NCI-H226 (cell line): ENCODE measurements around the gene GATM.

Source experiments
- DNase-seq: peaks from one replicate; pipeline ENCODE4 v3.0.0-alpha.2; 2015

Gene GATM, protein sequence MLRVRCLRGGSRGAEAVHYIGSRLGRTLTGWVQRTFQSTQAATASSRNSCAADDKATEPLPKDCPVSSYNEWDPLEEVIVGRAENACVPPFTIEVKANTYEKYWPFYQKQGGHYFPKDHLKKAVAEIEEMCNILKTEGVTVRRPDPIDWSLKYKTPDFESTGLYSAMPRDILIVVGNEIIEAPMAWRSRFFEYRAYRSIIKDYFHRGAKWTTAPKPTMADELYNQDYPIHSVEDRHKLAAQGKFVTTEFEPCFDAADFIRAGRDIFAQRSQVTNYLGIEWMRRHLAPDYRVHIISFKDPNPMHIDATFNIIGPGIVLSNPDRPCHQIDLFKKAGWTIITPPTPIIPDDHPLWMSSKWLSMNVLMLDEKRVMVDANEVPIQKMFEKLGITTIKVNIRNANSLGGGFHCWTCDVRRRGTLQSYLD

DNA sequence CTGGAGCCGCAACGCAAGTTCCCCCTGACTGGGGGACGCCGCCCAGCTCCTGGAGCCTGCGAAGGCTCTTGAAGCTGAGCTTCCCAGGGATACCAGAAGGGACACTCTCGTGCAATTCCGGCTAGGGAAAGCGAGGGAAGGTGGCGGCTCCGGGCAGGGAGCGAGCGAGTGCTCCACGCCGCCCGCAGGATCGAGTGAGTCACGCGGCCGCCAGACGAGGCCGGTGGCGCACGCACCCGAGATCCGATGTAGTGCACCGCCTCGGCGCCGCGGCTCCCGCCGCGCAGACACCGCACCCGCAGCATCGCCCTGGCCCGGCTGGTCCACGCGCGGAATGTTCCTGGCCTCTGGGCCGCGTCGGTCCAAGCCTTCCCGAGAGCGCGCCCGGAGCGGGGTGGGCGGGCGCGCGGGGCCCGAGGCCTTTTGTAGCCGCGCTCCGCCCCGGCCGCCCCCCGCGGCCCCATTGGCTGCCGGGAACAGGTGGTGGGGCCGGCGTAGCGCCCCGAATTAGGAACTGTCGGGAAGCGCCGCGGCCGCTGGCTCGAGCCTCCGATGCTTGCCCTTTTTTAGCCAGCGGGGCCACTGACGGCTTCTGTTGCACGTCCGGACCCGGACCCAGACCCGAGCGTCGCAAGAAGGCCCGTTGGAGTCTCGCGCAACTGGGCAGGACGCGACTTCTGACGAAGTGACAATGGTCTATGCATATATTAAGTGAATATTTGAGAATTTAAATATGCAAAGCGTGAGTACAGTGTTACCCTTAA lies at the start of gene GATM:
Gene GATM (minus strand): TSS at position 396 of the 764 bp plus-strand sequence. CDS start 91 bp downstream, at position 305.
- peak; percentile 82 for DNase-seq

DNA sequence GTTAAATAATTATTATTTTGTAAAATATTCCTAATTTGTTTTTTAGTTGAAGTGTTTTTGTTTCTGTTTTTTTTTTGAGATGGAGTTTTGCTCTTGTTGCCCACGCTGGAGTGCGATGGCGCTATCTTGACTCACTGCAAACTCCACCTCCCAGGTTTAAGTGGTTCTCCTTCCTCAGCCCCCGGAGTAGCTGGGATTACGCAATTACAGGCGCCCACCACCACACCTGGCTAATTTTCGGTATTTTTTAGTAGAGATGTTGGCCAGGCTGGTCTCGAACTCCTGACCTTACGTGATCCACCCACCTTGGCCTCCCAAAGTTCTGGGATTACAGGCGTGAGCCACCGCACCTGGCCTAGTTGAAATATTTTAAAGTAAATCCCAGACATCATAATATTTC lies 48.7 kb upstream of the GATM start:
- DNase-seq, result no peak

DNA sequence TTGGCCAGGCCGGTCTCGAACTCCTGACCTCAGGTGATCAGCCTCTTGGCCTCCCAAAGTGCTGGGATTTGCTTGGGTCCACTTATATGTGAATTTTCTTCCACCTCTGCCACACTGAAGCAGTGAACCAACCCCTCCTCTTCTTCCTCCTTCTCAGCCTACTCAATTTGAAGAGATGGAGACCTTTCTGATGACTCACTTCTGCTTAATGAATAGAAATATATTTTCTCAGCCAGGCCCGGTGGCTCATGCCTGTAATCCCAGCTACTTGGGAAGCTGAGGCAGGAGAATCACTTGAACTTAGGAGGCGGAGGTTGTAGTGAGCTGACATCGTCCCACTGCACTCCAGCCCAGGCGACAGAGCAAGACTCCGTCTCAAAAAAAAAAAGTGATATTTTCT lies 46.8 kb upstream of the GATM start:
- DNase-seq, result peak; percentile 39

DNA sequence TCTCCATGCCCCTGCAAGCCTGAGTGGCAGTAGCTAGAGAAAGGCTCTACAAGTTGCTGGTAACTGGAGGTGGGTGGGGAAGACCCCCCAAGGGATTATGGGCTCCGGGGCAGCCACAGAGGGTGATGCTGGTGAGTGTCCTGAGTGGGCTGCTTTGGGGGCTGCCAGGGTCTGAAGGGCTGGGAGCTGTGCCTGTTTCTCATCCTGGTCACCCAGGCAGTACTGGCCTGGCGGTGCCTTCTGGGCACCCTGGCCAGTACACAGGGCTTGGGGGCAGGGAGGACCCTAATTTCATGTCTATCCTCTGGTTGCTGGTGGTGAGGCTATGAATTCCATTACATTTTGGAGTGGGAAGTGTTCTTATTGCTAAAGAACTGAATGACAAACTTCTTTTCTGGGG lies 46.1 kb upstream of the GATM start:
- DNase-seq, result no peak

DNA sequence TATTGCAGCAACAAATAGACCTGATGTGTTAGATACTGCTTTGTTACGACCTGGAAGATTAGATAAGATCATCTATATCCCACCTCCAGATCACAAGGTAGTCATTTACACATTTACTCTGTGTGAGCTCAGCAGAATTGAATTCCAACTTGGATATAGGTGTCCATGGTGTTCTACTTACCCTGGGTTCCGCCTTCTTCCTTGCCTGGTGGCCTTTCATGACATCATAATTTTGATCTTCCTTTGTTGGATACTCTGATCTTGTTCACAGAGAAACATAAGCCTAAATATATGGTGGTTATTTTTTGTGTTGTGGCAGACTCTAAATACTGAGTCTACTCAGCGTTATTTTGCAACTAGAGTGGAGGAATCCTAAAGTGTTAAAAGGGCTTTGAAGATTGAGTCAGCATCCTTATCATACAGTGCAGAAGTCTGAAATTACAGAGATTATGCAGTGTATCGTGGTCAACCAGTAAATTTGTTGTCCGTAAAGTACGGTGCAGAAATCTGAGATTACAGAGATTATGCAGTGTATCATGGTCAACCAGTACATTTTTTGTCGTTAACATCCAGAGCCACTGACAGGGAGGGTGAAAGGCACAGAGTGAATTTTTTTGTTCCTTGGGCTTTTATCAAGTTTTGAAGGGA lies 39.1 kb upstream of the GATM start:
- no peak for DNase-seq

DNA sequence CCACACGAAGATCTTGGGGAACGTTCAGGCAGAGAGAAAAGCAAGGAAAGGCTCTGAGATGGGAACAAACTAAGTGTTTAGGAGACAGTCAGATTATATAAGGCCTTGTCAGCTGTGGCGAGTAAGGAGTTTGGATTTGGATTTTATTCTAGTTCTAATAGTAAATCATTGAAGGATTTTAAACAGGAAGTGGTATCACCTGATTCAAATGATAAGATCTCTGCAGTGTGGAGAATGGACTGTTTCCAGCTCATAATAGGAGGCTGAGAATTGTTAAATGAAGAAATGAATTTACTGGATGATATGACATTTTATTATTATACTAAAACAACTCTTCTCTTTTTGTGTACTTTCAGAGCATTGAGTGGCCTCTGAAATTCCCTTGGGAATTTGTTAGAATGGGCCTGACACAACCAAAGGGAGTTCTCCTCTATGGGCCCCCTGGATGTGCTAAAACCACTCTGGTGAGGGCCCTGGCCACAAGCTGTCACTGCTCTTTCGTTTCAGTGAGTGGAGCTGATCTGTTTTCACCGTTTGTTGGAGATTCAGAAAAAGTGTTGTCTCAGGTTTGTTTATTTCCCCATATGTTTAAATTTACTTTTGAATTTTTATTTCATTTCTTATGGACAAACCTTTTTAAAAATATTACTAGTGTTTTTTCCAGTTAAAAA lies 36.0 kb upstream of the GATM start:
- no peak for DNase-seq

DNA sequence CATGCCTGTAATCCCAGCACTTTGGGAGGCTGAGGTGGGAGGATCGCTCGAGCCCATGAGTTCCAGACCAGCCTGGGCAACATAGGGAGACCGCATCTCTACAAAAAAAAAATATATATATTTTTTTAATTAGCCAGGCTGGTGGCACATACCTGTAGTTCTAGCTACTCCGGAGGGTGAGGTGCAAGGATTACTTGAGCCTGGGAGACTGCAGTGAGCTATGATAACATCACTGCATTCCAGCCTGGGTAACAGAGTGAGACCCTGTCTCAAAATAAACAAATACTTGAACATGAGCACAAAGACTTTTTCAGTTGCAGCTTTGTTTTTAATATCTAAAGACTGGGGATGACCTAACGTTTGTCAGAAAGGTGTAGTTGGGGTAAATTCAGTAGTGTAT lies 31.3 kb upstream of the GATM start:
- no peak for DNase-seq

DNA sequence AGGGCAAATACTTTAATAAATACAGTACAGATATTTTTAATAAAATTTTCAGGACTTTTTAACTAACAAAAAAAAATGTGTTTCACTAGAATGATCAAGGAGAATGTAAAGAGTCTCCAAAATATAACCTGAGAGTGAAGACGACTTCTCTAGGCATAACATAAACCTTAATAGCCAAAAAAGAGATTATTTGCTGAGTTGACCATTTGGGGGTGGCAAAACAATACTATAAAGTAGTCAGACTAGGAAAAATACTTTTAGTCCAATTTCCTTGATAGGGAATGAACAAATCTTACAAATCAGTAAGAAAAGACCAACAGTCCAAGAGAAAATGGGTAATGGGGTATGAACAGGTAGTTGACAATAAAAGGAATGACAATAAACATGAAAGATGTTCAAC lies 29.4 kb upstream of the GATM start:
- no peak for DNase-seq

DNA sequence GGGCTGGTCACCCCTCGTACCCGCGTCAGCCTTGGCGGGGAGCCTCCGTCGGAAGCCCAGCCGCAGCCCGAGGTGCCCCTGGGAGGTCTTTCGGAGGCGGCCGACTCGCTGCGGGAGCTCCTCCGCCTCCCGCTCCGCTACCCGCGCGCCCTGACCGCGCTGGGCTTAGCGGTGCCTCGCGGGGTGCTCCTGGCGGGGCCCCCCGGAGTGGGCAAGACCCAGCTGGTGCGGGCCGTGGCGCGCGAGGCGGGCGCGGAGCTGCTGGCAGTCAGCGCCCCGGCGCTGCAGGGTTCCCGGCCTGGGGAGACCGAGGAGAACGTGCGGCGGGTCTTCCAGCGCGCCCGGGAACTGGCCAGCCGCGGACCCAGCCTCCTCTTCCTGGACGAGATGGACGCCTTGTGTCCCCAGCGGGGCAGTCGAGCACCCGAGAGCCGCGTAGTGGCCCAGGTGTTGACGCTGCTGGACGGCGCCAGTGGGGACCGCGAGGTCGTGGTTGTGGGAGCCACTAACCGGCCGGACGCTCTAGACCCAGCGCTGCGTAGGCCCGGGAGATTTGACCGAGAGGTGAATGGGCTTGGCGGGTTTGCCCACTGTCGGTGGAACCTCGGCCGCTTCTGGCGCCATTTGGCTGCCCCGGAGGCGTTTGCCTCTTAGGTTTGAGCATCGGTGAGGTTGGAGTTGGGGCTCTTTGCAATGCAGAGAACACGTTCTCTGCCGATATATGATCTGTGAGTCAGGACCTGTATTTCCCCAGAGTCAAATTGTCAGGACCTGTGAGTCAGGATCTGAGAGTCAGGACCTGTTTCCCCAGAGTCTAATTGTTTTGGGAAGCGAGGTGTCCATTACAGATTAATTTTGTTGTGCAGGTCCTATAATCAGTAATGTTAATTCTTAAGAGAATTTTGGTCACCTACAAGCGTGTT lies 24.9 kb upstream of the GATM start:
- peak; percentile 21 for DNase-seq

DNA sequence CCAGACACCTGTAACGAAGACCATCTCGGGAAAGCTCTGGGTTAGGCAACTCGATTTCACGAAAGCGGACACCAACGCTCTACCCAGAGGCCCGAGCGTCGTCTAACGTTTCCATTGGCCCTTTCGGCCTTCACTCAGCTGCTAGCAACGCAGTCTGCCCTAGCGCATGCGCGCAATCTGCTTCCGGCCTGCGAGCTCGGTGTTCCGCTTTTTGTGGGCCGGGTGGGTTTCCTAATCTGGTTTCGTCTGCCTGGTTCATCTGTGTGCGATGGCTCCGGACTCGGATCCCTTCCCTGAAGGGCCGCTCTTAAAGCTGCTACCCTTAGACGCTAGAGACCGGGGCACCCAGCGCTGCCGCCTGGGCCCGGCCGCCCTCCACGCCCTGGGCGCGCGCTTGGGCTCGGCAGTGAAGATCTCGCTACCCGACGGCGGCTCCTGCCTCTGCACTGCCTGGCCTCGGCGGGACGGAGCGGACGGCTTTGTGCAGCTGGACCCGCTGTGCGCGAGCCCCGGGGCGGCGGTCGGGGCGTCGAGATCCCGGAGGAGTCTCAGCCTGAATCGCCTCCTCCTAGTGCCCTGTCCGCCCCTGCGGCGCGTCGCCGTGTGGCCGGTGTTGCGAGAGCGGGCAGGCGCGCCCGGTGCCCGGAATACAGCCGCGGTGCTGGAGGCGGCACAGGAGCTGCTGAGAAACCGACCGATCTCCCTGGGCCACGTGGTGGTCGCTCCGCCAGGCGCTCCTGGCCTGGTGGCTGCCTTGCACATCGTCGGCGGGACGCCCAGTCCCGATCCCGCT lies 24.0 kb upstream of the GATM start:
- peak; percentile 99 for DNase-seq

DNA sequence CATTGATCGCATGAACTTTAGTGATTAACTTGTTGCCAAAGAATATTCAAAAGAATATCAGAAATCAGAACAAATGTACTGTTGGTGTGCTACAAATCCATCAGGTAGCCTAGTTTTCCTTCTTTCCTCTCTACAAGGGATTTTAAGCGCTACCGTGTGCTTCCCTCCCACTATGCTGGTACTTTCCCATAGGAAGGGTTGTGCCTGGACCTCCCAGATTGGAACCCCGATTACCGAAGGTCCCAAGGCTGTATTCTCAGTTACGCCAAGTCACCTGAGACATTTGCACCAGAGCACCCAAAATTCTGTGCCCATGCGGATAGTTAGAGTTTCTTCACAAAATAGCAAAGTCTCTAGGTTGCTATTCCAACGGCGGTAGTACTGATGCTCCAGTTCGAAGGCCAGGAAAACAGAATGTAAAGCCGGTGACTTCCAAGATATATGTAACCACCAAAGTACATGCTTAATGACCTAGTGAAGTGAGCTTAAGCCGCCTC lies 23.4 kb upstream of the GATM start:
- DNase-seq, result no peak

DNA sequence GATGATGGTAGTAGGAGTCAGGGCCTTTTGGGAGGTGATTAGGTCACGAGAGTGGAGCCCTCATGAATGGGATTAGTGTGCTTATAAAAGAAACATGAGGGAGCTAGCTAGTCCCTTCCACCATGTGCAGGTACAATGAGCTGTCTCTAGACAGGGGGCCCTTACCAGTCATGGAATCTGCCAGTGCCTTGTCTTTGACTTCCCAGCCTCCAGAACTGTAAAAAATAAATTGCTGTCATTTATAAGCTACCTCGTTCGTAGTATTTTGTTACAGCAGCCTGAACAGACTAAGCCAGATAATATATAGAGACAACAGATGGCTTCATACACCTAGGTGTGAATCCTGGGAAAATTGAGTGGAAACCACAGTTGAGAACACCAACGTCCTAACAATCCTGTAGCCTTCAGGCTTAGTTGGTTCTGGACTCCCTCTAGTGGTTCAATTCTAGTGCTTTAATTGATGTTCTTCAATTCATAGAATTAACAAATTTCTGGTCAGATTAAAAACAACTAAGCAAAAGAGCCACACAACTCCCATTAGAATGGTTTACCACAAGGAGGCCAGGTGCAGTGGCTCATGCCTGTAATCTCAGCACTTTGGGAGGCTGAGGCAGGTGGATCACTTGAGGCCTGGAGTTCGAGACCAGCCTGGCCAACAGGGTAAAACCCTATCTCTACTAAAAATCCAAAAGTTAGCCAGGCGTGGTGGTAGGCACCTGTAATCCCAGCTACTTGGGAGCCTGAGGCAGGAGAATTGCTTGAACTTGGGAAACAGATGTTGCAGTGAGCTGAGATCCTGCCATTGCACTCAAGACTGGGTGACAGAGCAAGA lies 21.3 kb upstream of the GATM start:
- DNase-seq, result peak; percentile 16

DNA sequence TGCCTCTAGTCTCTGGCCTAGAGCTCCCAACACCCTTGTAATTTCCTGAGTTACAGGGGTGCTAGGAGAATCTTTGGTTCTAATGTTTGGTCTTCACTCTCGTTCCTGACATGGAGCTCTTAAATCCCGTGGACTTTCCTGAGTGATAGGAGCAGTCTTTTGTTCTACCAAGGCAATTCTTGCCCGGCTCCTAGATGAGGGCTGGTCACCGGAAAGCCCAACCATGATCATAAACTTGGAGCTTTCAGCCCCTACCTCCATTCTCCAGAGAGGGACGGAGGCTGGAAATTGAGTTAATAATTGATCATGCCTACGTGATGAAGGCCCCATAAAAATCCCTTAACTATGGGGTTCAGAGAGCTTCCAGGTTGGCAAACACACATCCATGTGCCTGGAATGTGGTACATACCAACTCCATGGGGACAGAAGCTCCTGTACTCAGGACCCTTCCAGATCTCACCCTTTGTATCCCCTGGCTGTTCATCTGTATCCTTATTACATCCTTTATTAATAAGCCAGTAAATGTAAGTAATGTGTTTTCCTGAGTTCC lies 18.8 kb upstream of the GATM start:
- no peak for DNase-seq

DNA sequence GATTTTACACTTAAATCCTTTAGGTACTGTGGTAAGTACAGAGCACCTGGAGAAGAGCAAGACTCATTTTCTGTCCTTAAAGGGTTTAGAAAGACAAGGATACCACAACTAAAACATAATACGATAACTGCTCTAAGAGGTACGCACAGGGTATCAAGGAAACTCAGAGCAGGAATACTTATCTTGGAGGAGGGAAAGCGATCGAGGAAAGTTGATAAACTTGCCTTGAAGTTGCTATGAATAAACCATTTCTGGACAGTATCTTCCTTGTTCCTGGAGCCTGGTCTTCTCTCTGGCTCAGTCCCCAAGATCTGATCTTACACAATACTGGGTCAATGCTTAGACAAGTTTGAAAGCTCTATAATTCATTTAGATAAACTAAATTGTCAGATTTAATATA lies 17.6 kb upstream of the GATM start:
- no peak for DNase-seq

DNA sequence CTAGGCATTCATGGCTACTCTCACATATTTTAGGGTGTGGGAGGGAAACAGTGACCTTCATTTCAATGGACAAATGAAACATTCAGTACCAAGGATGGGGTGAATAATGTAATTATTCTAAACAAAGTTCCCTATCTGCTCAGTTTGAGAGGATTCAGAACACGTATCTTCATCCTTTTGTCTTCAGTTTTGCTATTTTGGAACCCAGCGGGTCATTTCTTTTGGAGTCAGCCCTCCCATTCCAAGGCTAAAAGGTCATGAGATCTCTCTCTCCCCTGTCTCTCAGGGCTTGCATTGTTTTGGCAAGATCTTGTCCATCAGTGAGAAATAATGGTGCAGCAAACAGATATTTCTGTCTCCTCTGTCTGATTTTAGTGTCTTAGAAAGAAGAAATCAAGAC lies 16.3 kb upstream of the GATM start:
- no peak for DNase-seq

DNA sequence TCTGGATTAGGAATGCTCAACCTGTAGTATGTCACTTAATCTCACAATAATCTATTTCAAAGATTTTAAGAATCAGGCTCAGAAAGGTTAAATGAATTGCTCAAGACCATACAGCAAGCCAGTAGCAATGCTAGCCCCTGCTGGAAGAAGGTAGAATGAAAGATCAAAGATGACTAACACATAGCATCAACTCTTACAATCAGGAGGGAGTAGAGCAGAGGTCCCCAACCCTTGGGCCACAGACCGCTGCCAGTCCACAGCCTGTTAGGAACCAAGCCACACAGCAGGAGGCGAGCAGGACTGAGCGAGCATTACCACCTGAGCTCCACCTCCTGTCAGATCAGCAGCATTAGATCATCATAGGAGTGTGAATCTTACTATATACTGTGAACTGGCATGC lies 15.5 kb upstream of the GATM start:
- DNase-seq, result peak; percentile 41

DNA sequence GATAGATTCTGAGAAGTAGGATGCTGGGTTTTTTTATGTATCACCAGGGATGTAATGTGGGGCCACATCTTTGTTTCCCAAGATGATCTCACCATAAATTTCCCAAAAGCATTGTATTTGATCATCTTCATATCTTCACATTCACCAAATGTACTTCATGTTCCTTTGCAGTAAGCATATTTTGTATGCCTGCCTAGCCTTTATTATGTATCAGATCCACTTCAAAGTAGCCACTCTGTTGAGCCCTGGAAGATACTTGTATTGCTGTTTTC lies 14.2 kb upstream of the GATM start:
- DNase-seq, result no peak

DNA sequence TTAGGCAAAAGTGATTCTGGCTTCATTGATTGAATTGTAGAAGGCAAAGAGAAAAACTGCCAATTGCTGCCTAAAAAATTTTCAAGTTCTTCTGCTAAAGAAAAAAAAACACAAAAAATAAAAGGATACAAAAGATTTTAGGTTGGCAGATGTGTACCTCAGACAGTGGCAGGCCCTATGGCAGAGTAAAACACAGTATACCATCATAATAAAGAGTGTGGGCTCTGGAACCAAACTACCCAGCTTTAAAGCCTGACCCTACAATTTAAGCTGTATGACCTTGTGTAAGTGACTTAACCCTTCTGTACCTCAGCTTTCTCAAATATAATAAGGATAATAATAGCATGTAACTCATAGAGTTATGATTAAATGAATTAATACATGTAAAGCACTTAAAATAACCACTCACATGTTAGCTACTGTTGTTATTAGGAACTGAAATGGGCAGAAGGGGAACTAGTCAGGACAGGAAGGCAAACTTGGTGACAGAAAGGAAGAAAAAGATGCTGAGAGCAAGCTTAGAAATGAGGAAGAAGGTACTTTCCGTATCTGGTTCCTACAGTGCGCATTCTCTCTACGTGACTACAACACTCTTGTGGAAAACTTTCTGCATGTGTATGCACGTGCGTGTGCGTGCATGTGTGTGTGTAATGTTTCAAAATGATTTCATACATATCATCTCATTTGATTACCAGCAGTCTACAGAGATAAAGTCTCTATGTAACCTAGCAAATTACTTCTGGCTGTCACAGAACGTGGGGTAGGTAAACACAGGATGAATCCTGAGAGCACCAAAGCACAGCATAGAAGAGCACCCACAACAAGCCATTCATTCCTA lies 13.6 kb upstream of the GATM start:
- DNase-seq, result no peak

DNA sequence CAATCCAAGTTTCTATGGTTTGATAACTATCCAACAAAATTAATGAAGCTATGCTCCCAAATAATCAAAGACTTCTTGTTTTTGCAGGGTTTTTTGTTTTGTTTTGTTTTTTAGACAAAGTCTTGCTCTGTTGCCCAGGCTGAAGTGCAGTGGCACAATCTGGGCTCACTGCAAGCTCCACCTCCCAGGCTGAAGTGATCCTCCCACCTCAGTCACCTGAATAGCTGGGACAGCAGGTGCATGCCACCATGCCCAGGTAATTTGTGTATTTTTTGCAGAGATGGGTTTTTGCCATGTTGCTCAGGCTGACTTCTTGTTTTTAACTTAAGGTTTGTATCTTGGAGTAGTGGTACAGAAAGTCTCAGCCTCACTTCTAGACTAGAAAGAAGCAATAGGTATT lies 11.0 kb upstream of the GATM start:
- DNase-seq, result no peak
